ENCODE measurements around the gene ZBTB32. TPM values are rescaled to one million over a fixed set of nuclear protein-coding genes. Genes with fewer than 3 reads are reported as not detected.

ZBTB32 gene
- total and polyA plus RNA-seq, 8 donors = 0.13 to 0.14 TPM; not detected in 6

GRCh38 chr19:35729763-35730162, 25.4 kb downstream of the ZBTB32 start:
- no peaks in the 10 kb centered on the region for H3K4me1 ChIP-seq
- no peak overlapping the region for H3K4me3 ChIP-seq
- TF ChIP-seq, protein P1, sequence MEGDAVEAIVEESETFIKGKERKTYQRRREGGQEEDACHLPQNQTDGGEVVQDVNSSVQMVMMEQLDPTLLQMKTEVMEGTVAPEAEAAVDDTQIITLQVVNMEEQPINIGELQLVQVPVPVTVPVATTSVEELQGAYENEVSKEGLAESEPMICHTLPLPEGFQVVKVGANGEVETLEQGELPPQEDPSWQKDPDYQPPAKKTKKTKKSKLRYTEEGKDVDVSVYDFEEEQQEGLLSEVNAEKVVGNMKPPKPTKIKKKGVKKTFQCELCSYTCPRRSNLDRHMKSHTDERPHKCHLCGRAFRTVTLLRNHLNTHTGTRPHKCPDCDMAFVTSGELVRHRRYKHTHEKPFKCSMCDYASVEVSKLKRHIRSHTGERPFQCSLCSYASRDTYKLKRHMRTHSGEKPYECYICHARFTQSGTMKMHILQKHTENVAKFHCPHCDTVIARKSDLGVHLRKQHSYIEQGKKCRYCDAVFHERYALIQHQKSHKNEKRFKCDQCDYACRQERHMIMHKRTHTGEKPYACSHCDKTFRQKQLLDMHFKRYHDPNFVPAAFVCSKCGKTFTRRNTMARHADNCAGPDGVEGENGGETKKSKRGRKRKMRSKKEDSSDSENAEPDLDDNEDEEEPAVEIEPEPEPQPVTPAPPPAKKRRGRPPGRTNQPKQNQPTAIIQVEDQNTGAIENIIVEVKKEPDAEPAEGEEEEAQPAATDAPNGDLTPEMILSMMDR (IDR thresholded peaks at IDR 0.05) = no peak
- DNase-seq = peak in 1 of 6 donors; percentile 67
- intact Hi-C loops (cut with DNase I) = loop anchor here in 1 of 3 donors (10.0 kb wide), 1 partner anchor 185 kb away; the partner anchor contains the start of gene TMEM147
- H3K27me3 ChIP-seq = no peaks in the 10 kb centered on the region
- no peak for FAIRE-seq
- no peak overlapping the region for H3K27ac ChIP-seq
- peaks cover 11 to 78% (median 63%) of the 10 kb centered on the region in 3 donors for H3K36me3 ChIP-seq
- no peaks in the 10 kb centered on the region for H3K9me3 ChIP-seq
- no peak for ATAC-seq
- 94 to 96% methylated on average over 11 of the region's 11 CpGs for WGBS, 2 donors

DNA sequence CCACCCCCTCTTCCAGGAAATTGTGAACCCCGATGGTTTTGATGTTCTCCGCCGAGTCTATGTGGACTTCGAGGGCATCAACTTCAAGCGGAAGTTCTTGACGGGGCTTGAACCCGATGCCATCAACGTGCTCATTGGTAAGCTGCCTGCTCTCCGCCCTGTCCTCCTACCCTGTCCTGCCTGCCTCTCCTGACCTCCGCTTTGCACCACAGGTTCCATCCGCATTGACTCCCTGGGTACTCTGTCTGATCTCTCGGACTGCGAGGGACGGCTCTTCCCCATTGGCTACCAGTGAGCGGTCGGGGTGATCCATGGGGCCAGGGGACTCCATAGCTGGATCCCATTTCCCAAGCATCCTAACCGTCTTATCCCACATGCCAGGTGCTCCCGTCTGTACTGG, 26.0 kb downstream of the ZBTB32 start:
- TF ChIP-seq, protein P1 (IDR thresholded peaks at IDR 0.05) = no peak
- ATAC-seq (no peak), DNase-seq (no peak), FAIRE-seq (no peak)
- 94 to 95% methylated on average over 18 of the region's 18 CpGs for WGBS, 2 donors
- Histone ChIP-seq H3K27ac (no peak overlapping the region), H3K9me3 (no peaks in the 10 kb centered on the region), H3K27me3 (no peaks in the 10 kb centered on the region), H3K4me1 (no peaks in the 10 kb centered on the region), H3K36me3 (peaks cover 11 to 73% (median 58%) of the 10 kb centered on the region in 3 donors), H3K4me3 (no peak overlapping the region)
- intact Hi-C loops (cut with DNase I) = no loop called here

- H3K9me3 ChIP-seq = no peaks in the 10 kb centered on the region
- H3K27me3 ChIP-seq = no peaks in the 10 kb centered on the region
- FAIRE-seq (no peak), ATAC-seq (no peak), DNase-seq (peak in 1 of 6 donors; percentile 55)
- intact Hi-C loops (cut with DNase I) = no loop called here
- H3K4me3 ChIP-seq = no peak overlapping the region
- WGBS, 2 donors = 89 to 90% methylated on average over 9 of the region's 9 CpGs
- H3K36me3 ChIP-seq = peaks cover 11 to 62% (median 49%) of the 10 kb centered on the region in 3 donors
- H3K27ac ChIP-seq = no peak overlapping the region
- TF ChIP-seq, protein P1 (IDR thresholded peaks at IDR 0.05) = no peak
- H3K4me1 ChIP-seq = no peaks in the 10 kb centered on the region
Observed at GRCh38 chr19:35731353-35731752, 27.0 kb downstream of the ZBTB32 start.

- peak in 2 of 6 donors; percentile 30 to 60 for DNase-seq
- no peak for ATAC-seq
- H3K9me3 ChIP-seq = no peaks in the 10 kb centered on the region
- peaks cover 10 to 62% (median 44%) of the 10 kb centered on the region in 3 donors for H3K36me3 ChIP-seq
- intact Hi-C loops (cut with DNase I) = no loop called here
- H3K4me3 ChIP-seq = no peak overlapping the region
- FAIRE-seq = no peak
- H3K27me3 ChIP-seq = no peaks in the 10 kb centered on the region
- no peak overlapping the region for H3K27ac ChIP-seq
- 90 to 92% methylated on average over 17 to 21 of the region's 21 CpGs for whole genome bisulfite sequencing, 2 donors
- TF ChIP-seq, protein P1 (IDR thresholded peaks at IDR 0.05) = no peak
- no peaks in the 10 kb centered on the region for H3K4me1 ChIP-seq
Observed at GRCh38 chr19:35731779-35732405, 27.5 kb downstream of the ZBTB32 start.

DNA sequence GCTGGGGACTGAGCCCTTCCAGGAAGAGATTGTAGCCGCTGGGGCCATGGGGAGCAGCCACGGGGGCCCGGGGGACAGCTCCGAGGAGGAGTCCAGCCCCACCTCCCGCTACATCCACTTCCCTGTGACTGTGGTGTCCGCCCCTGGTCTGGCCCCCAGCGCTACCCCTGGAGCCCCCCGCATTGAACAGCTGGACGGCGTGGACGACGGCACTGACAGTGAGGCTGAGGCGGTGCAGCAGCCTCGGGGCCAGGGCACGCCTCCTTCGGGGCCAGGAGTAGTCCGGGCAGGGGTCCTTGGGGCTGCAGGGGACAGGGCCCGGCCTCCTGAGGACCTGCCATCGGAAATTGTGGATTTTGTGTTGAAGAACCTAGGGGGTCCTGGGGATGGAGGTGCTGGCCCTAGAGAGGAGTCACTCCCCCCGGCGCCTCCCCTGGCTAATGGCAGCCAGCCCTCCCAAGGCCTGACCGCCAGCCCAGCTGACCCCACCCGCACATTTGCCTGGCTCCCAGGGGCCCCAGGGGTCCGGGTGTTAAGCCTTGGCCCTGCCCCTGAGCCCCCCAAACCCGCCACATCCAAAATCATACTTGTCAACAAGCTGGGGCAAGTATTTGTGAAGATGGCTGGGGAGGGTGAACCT, 28.3 kb downstream of the ZBTB32 start:
- no peaks in the 10 kb centered on the region for H3K27me3 ChIP-seq
- WGBS, 2 donors = 92% methylated on average over 25 of the region's 25 CpGs
- no peaks in the 10 kb centered on the region for H3K4me1 ChIP-seq
- H3K4me3 ChIP-seq = no peak overlapping the region
- TF ChIP-seq, protein P1 (IDR thresholded peaks at IDR 0.05) = no peak
- intact Hi-C loops (cut with DNase I) = no loop called here
- no peak overlapping the region for H3K27ac ChIP-seq
- H3K9me3 ChIP-seq = no peaks in the 10 kb centered on the region
- DNase-seq (peak in 1 of 6 donors; percentile 34), FAIRE-seq (no peak), ATAC-seq (no peak)
- H3K36me3 ChIP-seq = peaks cover 4 to 57% (median 36%) of the 10 kb centered on the region in 3 donors
